IMR-90 (cell line): ENCODE results near the gene AGPAT3. TPM values are rescaled to one million over a fixed set of nuclear protein-coding genes. Genes with fewer than 3 reads are reported as not detected.
A peak's percentile ranks its signal among the peaks of the same experiment; 100 is the strongest.

Source experiments
- ATAC-seq: fragments of 200-7000 bp; cut with Tn5 transposase; 2 replicates; pipeline ENCODE4 v1.9.1; 2020; ENCODE audit warnings: low read depth, mild to moderate bottlenecking, moderate library complexity
- BruUV-seq: library from RNA; stranded (reverse); fragments of 400-500 nt; replicated peaks from 2 replicates; lab custom pipeline; 2021; lab: Mats Ljungman, UMichigan
- CTCF ChIA-PET: fragments of 300-600 bp; formaldehyde crosslinking; extraction: SDS; loops from one replicate; lab custom pipeline; 2021; ENCODE audit warnings: antibody characterized with exemption; lab: Yijun Ruan, JAX
- POLR2A ChIA-PET: fragments of 300-600 bp; sonication (Branson Sonifier 250); formaldehyde crosslinking; loops from one replicate; lab custom pipeline; 2022; ENCODE audit warnings: antibody characterized with exemption; ENCODE audit not compliant: unreplicated experiment; lab: Charles Lee
- DNase-seq: peaks from one replicate; pipeline ENCODE4 v3.0.0; 2013
- H2AFZ ChIP-seq: replicated peaks from 2 replicates; pipeline ENCODE3; 2013; ENCODE audit warnings: low read length, mild to moderate bottlenecking; ENCODE audit not compliant: poor library complexity
- H2AK5ac ChIP-seq: 2 replicates; pipeline ENCODE4 v1.6.1; 2013; ENCODE audit warnings: low read depth, low read length, inconsistent platforms
- H2AK9ac ChIP-seq: replicated peaks from 2 replicates; pipeline ENCODE3; 2013; ENCODE audit warnings: mild to moderate bottlenecking, low read depth, low read length, moderate library complexity; ENCODE audit not compliant: poor library complexity
- H2BK120ac ChIP-seq: 2 replicates; pipeline ENCODE4 v1.6.1; 2013; ENCODE audit warnings: low read depth, low read length, inconsistent platforms
- H2BK15ac ChIP-seq: 3 replicates; pipeline ENCODE4 v1.6.1; 2013; ENCODE audit warnings: low read depth, low read length, inconsistent platforms
- H2BK20ac ChIP-seq: 2 replicates; pipeline ENCODE4 v1.6.1; 2013; ENCODE audit warnings: low read depth, mild to moderate bottlenecking, inconsistent platforms, low read length, moderate library complexity
- H2BK5ac ChIP-seq: 2 replicates; pipeline ENCODE4 v1.6.1; 2013; ENCODE audit warnings: mild to moderate bottlenecking, low read depth, low read length, inconsistent platforms; ENCODE audit not compliant: poor library complexity, severe bottlenecking
- H3K14ac ChIP-seq: replicated peaks from 2 replicates; pipeline ENCODE4 v1.6.1; 2013; ENCODE audit warnings: low read depth, low read length, inconsistent platforms
- H3K18ac ChIP-seq: 2 replicates; pipeline ENCODE4 v1.6.1; 2013; ENCODE audit warnings: low read depth, low read length, control low read depth
- H3K23ac ChIP-seq: 2 replicates; pipeline ENCODE4 v1.6.1; 2013; ENCODE audit warnings: low read depth, low read length, inconsistent platforms
- H3K27ac ChIP-seq: 2 replicates; pipeline ENCODE4 v1.5.1; 2013; ENCODE audit warnings: mild to moderate bottlenecking, control low read depth, low read length; ENCODE audit not compliant: insufficient read depth
- H3K27me3 ChIP-seq: 2 replicates; pipeline ENCODE4 v1.6.1; 2013; ENCODE audit warnings: low read length; ENCODE audit not compliant: control insufficient read depth, insufficient read depth
- H3K36me3 ChIP-seq: 2 replicates; pipeline ENCODE4 v1.6.1; 2013; ENCODE audit warnings: low read length, mixed read lengths; ENCODE audit not compliant: control insufficient read depth, insufficient read depth
- H3K4ac ChIP-seq: 2 replicates; pipeline ENCODE4 v1.6.1; 2013; ENCODE audit warnings: low read depth, low read length, inconsistent platforms
- H3K4me1 ChIP-seq: 2 replicates; pipeline ENCODE4 v1.6.1; 2013; ENCODE audit warnings: low read length, mixed read lengths; ENCODE audit not compliant: control insufficient read depth, insufficient read depth
- H3K4me2 ChIP-seq: 2 replicates; pipeline ENCODE4 v1.6.1; 2013; ENCODE audit warnings: low read depth, mild to moderate bottlenecking, control low read depth, low read length, moderate library complexity
- H3K4me3 ChIP-seq: 2 replicates; pipeline ENCODE4 v1.5.1; 2013; ENCODE audit warnings: low read depth, mild to moderate bottlenecking, control low read depth, low read length, moderate library complexity; ENCODE audit not compliant: insufficient read depth
- H3K56ac ChIP-seq: 2 replicates; pipeline ENCODE4 v1.6.1; 2013; ENCODE audit warnings: low read length, inconsistent platforms; ENCODE audit not compliant: insufficient read depth; ENCODE audit errors: extremely low read depth
- H3K79me1 ChIP-seq, 2 experiments: 2 replicates each; pipeline ENCODE4 v1.6.1; 2013; ENCODE audit warnings: low read length in 2 of 2, inconsistent platforms in 1 of 2, low read depth in 1 of 2
- H3K9ac ChIP-seq: 2 replicates; pipeline ENCODE4 v1.6.1; 2013; ENCODE audit warnings: low read depth, low read length, control low read depth
- H3K9me1 ChIP-seq: 2 replicates; pipeline ENCODE4 v1.6.1; 2013; ENCODE audit warnings: low read length, inconsistent platforms; ENCODE audit not compliant: insufficient read depth
- H3K9me3 ChIP-seq: 2 replicates; pipeline ENCODE4 v1.6.1; 2013; ENCODE audit warnings: low read length; ENCODE audit not compliant: control insufficient read depth, insufficient read depth
- H4K20me1 ChIP-seq: 2 replicates; pipeline ENCODE4 v1.6.1; 2013; ENCODE audit warnings: low read length, inconsistent platforms; ENCODE audit not compliant: insufficient read depth
- H4K5ac ChIP-seq: 2 replicates; pipeline ENCODE4 v1.6.1; 2013; ENCODE audit warnings: mild to moderate bottlenecking, low read depth, low read length, control low read depth
- H4K8ac ChIP-seq, 2 experiments: 2 replicates each; pipeline ENCODE4 v1.6.1; 2013; ENCODE audit warnings: low read depth in 2 of 2, low read length in 2 of 2, control low read depth in 1 of 2, inconsistent platforms in 1 of 2
- H4K91ac ChIP-seq: 2 replicates; pipeline ENCODE4 v1.6.1; 2013; ENCODE audit warnings: low read depth, low read length, inconsistent platforms; ENCODE audit not compliant: insufficient read depth
- BHLHE40 ChIP-seq: fragments of 150-350 bp; IDR thresholded peaks from 2 replicates; pipeline ENCODE4 v1.6.1; 2016; ENCODE audit warnings: mild to moderate bottlenecking, low read depth, low read length
- CEBPB ChIP-seq: IDR thresholded peaks from 2 replicates; pipeline ENCODE4 v1.6.1; 2012; ENCODE audit warnings: low read depth, low read length, improper control_type of control experiment
- FOS ChIP-seq: fragments of 150-350 bp; IDR thresholded peaks from 2 replicates; pipeline ENCODE4 v1.6.1; 2016; ENCODE audit warnings: low read depth, low read length
- MAFK ChIP-seq: IDR thresholded peaks from 2 replicates; pipeline ENCODE4 v1.6.1; 2012; ENCODE audit warnings: low read depth, low read length, improper control_type of control experiment
- NFE2L2 ChIP-seq: fragments of 150-350 bp; IDR thresholded peaks from 2 replicates; pipeline ENCODE4 v1.6.1; 2016; ENCODE audit warnings: low read depth, mild to moderate bottlenecking, low read length
- POLR2A ChIP-seq: IDR thresholded peaks from 2 replicates; pipeline ENCODE4 v1.6.1; 2012; ENCODE audit warnings: mild to moderate bottlenecking, low read depth, low read length
- RAD21 ChIP-seq: IDR thresholded peaks from 2 replicates; pipeline ENCODE4 v1.6.1; 2012; ENCODE audit warnings: low read length, improper control_type of control experiment
- RCOR1 ChIP-seq: IDR thresholded peaks from 2 replicates; pipeline ENCODE4 v1.6.1; 2012; ENCODE audit warnings: mild to moderate bottlenecking, low read length, improper control_type of control experiment; ENCODE audit not compliant: insufficient replicate concordance
- RFX5 ChIP-seq: IDR thresholded peaks from 2 replicates; pipeline ENCODE4 v1.8.0; 2012; ENCODE audit warnings: low read depth, mild to moderate bottlenecking, low read length, moderate library complexity
- WGBS, 2 experiments: methylation state at CpG; one replicate each; pipeline versions ENCODE4 v1.1.5 to v1.1.7; 2013; ENCODE audit warnings: missing lambda C conversion rate in 2 of 2; ENCODE audit not compliant: insufficient read length in 1 of 2; ENCODE audit errors: extremely low coverage in 2 of 2; 5-methylcytosine and 5-hydroxymethylcytosine counted together
- dilution Hi-C: fragments of 300-500 bp; cut with HindIII; formaldehyde crosslinking; loops from one replicate; pipeline ENCODE4 v1.14.3; 2018; ENCODE audit warnings: low sequenced_read_pairs; ENCODE audit not compliant: unreplicated experiment
- in situ Hi-C: fragments of 300-500 bp; cut with MboI; formaldehyde crosslinking; loops from 3 replicates; pipeline ENCODE4 v1.14.3; 2019; ENCODE audit warnings: low sequenced_read_pairs, inconsistent platforms, mixed read lengths
- intact Hi-C: fragments of 100-400 bp; cut with micrococcal nuclease; formaldehyde crosslinking; loops from 2 replicates; pipeline ENCODE4 v1.10.0; 2022
- polyA plus RNA-seq, 3 experiments: library from polyadenylated mRNA; depleted of rRNA; stranded (reverse); fragments of >200 nt; gene quantifications; 2 replicates each; pipeline ENCODE4 v1.2.3, GENCODE V29; 2012; ENCODE audit warnings: low replicate concordance in 1 of 3
- total RNA-seq: library from RNA; depleted of rRNA; stranded (reverse); fragments of >200 nt; gene quantifications from 2 replicates; pipeline ENCODE4 v1.2.3, GENCODE V29; 2012

The AGPAT3 gene
- total and polyA plus RNA-seq, 2 of the 4 experiments (the other 2 are of a cell fraction) = 27.1 to 38.7 TPM

GRCh38 chr21:44006017-44006619, 141.1 kb downstream of the AGPAT3 start:
- no peak overlapping the region for H3K4me2 ChIP-seq
- H4K20me1 ChIP-seq = no peaks in the 10 kb centered on the region
- peaks cover 3 to 7% of the 10 kb centered on the region in 2 experiments; a peak in 3 of 4 replicates for H3K79me1 ChIP-seq
- ChIA-PET CTCF (no interaction called here), POLR2A (no interaction called here)
- TF ChIP-seq RAD21 = 0 out of 2 replicates have a peak, but pooled peaks have one; percentile 3
- TF ChIP-seq MAFK = peak; percentile 36; the same call in 1 of the 2 replicates
- peak; percentile 36; the same call in 1 of the 2 replicates for TF ChIP-seq CEBPB
- peak; percentile 4; the same call in 1 of the 2 replicates for TF ChIP-seq NFE2L2
- TF ChIP-seq BHLHE40 = peak; percentile 29; the same call in 1 of the 2 replicates
- no peak for TF ChIP-seq RCOR1
- TF ChIP-seq FOS = peak; percentile 67
- TF ChIP-seq POLR2A = no peak
- TF ChIP-seq RFX5 = peak; percentile 23; the same call in 1 of the 2 replicates
- dilution Hi-C loops = no loop called here
- H3K27me3 ChIP-seq = no peaks in the 10 kb centered on the region
- H3K23ac ChIP-seq = peak overlapping the region; percentile 66
- WGBS, 2 experiments = no CpG with 5 or more reads among the region's 9 CpGs
- no TSS peak for BruUV-seq
- peak overlapping the region; percentile 89 for H2AK9ac ChIP-seq
- H4K91ac ChIP-seq = peak overlapping the region; percentile 89
- peak overlapping the region; percentile 71 for H3K27ac ChIP-seq
- ATAC-seq = peak; percentile 99
- intact Hi-C loops = no loop called here
- H3K4ac ChIP-seq = peak overlapping the region; percentile 94
- H2BK20ac ChIP-seq = peak overlapping the region; percentile 85
- H3K18ac ChIP-seq = no peak overlapping the region; the same call in 1 of the 2 replicates
- no peak overlapping the region for H3K9ac ChIP-seq
- peaks cover 13% of the 10 kb centered on the region for H3K9me1 ChIP-seq
- H3K36me3 ChIP-seq = no peaks in the 10 kb centered on the region
- H3K56ac ChIP-seq = peak overlapping the region; percentile 30; the same call in 1 of the 2 replicates
- no peak overlapping the region for H3K4me3 ChIP-seq
- H3K4me1 ChIP-seq = peaks cover 7% of the 10 kb centered on the region
- H2BK120ac ChIP-seq = peak overlapping the region; percentile 93
- H4K5ac ChIP-seq = peak overlapping the region; percentile 72
- peak overlapping the region; percentile 89 for H2AFZ ChIP-seq
- no peaks in the 10 kb centered on the region for H3K9me3 ChIP-seq
- H4K8ac ChIP-seq = peak overlapping the region; percentile 33 to 98; a peak in 3 of 4 replicates
- H2BK5ac ChIP-seq = peak overlapping the region; percentile 91
- DNase-seq = peak; percentile 90
- peak overlapping the region; percentile 96; the same call in 1 of the 3 replicates for H2BK15ac ChIP-seq
- H3K14ac ChIP-seq = peak overlapping the region; percentile 97
- in situ Hi-C loops = no loop called here
- peak overlapping the region; percentile 98 for H2AK5ac ChIP-seq
